T-helper 2 cell (primary cell): Measurements from ENCODE around the gene CHST5.
"Not testable (repeated sequence)": the region's sequence is repeated elsewhere in the genome, so short reads cannot be mapped to it uniquely, and the experiment has no call there.

Experiments
- DNase-seq, 5 experiments: peaks; one replicate each; pipeline versions ENCODE4 v3.0.0 to v3.0.0-alpha.2; 2012 to 2022

Gene CHST5

DNA sequence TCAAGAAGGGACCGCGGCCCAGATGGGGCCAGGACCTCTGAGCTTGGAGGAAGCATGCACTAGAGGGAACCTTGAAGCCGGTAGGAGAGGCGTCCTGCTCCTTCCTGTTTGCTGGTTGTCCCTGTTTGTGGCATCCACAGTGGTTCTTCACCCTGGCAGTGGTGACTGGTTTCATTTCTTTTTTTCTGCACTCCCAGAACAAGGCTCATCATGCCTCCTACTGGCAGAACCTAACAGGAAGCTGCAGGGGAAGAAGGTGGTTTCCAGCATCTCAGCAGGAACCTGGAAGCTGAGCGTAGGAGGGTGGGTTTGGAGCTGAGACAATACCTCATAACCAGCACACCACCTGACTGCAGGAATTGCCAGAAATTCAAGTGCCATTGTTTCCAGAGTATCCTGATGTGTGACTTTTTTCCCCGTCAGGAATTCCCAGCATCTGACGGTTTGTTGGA is 14.3 kb upstream of the CHST5 start:
- DNase-seq, result peak in 1 of 5 experiments; percentile 51

GRCh38 chr16:75548456-75548855 is 12.5 kb upstream of the CHST5 start:
- not testable (repeated sequence) for DNase-seq

DNA sequence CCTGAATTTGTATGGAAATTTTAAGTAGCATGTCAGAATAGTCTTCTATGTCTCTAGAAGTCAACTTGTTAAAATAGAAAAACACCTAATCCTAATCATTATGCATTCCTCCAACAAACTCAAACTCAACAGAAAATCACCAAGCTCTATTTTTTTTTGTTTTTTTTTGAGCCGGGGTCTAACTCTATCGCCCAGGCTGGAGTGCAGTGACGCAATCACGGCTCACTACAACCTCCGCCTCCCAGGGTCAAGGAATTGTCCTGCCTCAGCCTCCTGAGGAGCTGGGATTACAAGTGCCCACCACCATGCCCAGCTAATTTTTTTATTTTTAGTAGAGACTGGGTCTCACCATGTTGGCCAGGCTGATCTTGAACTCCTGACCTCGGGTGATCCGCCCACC is 10.4 kb upstream of the CHST5 start:
- DNase-seq, result no peak

DNA sequence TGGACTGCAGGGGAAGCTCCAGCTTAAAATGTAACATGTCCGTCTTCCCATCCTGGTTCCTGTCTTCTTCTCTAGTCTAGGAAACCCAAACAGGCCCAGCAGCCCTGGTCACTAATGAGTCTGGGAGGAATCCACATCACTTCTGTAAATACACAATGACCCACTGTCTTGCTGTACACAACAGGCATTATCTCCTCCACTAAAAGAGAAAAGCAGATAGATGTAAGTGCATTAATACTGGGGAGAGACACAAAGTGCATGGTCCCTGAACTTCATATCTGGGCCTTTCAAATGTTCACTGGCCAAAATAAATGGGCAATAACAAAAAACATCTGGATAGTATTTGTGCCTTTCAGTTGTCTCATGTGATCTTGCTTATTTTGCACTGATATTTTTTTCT is 10.0 kb upstream of the CHST5 start:
- not testable (repeated sequence) for DNase-seq

GRCh38 chr16:75542462-75542861 is 6.6 kb upstream of the CHST5 start:
- not testable (repeated sequence) for DNase-seq

DNA sequence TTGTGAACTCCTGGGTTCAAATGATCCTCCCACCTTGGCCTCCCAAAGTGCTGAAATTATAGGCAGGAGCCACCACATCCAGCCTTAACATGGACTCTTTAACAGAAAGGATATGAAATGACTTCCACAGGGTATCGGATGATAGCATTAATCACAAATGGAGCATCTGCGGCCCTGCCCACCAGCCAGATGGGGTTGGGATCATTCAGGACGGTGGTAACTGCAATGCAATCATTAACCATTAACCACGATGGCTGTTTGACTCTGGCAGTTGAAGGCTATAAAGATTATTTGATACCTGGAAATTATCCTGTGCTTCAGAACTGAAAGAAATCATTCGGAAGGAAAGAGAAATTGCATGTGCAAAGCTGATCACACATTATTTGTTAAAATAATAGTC is 5.3 kb upstream of the CHST5 start:
- DNase-seq, result no peak

DNA sequence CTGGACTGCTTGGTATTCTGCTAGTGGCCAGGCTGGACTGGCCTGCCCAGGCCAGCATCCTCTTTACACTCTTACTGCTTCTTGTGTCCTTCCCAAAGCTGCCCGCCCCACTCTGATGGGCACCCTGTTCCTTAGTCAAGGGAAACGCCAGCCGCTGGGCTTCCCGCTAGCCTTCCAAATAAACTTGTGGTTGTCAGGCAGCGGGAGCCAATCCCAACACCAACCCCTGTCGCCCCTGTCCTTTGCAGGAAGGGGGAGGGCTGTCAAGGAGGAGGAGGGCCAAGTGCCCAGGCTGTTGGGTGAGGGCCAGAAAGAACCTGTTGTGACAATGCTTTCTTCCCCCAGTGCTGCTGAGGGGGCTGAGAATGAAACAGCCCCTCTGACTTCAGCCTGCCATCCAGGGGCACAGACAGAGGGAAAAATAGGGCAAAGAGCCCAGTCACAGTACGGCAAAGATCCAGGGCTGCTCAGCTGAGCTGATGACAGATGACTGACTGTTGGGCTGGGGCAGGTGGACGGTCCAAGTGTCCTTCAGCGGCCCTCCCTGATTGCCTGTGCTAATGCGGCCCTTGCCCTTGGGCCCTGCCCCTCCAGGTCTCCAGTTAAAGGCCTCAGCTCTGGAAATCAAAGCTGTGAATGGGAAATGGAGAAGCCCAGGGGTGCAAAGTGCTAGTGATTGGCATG is 3.1 kb upstream of the CHST5 start:
- not testable (repeated sequence) for DNase-seq

- no peak for DNase-seq
Observed at GRCh38 chr16:75537776-75538175, 1.9 kb upstream of the CHST5 start.

DNA sequence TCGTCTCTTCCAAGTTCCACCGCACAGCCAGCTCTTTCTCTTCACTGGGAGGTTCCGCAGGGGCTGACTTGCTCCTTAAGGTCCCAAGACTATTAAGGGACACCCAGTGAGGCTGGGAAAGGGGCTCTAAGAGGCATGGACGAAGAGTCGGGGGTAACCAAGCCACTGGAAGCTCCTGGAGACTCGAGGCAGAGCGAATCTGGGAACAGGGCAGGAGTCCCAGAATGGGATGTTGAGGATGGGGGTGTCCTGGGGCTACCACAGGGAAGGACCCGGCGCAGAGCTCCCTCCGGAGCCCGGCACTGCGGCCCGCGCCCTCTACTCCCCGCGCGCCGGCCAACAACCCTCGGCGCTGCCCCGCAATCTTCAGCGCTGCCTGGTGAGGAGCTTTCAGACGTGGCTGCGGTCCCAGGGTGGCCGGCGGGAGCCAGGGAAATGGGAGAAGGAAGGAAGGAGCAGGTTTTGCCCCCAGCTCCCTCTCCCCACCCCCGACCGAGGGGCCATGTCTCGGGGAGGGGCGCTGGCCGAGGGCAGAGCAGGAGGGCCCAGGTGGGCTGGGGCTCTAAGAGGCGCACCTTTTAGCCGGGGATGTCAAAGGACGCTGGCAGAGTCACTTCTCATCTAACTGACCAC is 581 bp downstream of the CHST5 start:
- DNase-seq, result no peak

GRCh38 chr16:75534560-75535205 is 1.2 kb downstream of the CHST5 start:
- no peak for DNase-seq

DNA sequence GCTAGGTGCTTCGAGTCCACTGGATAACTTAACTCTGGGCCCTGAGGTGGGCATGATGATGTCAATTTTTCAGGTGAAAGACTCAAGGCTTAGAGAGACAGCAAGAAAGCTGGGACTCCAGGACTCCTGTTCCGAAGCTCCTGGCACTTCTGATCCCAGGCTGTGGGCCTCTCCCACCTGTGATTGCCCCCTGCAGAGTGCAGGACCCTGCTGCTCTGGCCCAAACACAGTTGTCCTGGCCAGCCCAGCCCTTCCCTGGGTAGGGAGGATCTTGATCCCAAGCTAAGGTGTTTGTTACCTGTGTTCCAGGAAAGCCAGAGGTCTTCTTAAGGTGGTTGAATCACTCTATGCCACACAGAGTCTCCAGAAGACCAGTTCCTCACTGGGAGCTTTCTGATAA is 3.1 kb downstream of the CHST5 start:
- no peak for DNase-seq

- no peak for DNase-seq
Observed at GRCh38 chr16:75532142-75532765, 3.7 kb downstream of the CHST5 start.

DNA sequence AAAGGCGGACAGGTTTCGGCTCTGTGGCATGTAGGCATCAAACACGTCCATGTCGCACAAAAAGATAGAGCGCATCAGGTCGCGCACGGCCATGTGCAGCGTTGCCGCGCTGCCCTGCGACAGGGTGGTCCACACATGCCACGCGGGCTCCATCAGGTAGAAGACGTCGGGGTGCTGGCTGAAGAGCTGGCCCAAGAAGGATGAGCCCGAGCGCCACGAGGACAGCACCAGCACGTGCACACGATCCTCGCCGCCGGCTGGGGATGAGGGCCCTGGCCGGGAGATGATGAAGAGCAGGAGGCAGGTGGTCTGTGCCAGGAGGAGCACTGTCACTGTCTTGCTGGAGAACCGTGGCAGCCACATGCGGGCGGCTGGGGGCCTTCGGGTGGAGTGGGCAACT is 5.9 kb downstream of the CHST5 start:
- no peak for DNase-seq

DNA sequence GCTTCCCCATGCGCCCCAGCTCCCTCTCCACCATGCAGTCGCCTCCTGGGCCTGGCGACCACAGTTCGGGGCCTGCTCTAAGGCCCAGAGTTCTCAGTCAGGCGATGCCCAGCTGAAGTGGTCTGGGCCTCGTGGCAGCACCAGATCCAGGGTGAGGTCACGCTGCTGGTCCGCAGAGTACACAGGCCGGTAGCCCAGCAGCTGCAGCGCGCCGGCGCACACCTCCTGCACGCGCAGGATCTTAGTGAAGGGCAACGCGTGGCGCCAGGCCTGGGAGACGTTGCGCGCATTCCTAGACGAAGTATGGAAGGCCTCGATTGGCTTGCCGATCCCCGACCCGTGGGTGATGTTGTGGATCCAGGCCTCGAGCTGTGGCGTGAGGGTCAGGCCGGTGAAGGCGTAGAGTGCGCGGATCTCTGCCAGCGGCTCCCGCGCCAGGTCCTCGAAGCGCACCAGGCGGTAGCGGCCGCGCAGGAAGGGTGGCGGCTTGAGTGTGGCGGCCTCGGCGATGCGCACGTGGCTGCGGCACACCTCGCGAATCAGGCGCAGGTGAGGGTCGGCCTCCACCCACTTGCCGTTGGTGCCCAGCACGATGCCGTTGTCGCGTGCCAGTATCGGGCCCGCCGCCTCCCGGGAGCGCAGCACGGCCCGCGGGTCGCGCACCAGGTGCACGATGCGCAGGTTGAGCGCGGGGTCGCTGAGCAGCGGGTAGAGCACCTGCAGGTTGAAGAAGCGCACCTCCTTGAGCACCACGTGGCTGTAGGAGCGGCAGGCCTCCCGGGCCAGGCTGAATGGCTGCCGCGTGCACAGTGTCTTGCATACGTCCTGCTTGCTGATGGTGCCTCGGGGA is 6.6 kb downstream of the CHST5 start:
- no peak for DNase-seq

DNA sequence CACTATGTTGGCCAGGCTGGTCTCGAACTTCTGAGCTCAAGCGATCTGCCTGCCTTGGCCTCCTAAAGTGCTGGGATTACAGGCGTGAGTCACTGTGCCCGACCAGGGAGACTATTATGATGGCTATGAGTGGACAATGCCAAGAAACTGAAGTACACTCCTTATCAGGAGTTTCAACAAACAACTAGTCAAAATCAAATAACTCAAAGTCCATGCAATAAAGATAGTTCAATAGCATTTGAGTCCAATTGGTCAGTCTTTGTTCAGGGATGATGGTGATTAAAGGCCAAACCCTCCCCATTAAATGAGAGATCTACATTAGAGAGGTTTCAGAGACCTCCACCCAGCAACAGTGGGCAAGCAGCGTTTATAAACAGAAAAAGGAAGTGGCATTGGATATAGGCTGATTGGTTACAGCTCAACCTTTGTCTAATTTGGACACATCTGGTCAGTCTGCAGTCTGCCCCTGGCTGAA is 8.0 kb downstream of the CHST5 start:
- no peak for DNase-seq

- no peak for DNase-seq
Observed at GRCh38 chr16:75526032-75526790, 9.7 kb downstream of the CHST5 start.

GRCh38 chr16:75519175-75519574 is 16.7 kb downstream of the CHST5 start:
- DNase-seq, result no peak

GRCh38 chr16:75516189-75516966 is 19.5 kb downstream of the CHST5 start:
- DNase-seq, result peak in 2 of 5 experiments; percentile 4 to 44

GRCh38 chr16:75514296-75514695 is 21.6 kb downstream of the CHST5 start:
- no peak for DNase-seq

- DNase-seq, result no peak
Observed at GRCh38 chr16:75506574-75506973, 29.3 kb downstream of the CHST5 start.

- no peak for DNase-seq
Observed at GRCh38 chr16:75506107-75506506, 29.8 kb downstream of the CHST5 start.
